GM06990 (cell line): ENCODE results near the gene SIRT7.

Source experiments
- DNase-seq: peaks from one replicate; pipeline ENCODE4 v3.0.0-alpha.2; 2011; ENCODE audit not compliant: insufficient read length; ENCODE audit errors: extremely low read depth
- H3K27me3 ChIP-seq: replicated peaks from 2 replicates; pipeline ENCODE4 v1.6.0; 2011; ENCODE audit warnings: low read length; ENCODE audit not compliant: control insufficient read depth, insufficient read depth
- H3K36me3 ChIP-seq: 2 replicates; pipeline ENCODE4 v1.5.1; 2011; ENCODE audit warnings: low read length; ENCODE audit not compliant: control insufficient read depth, insufficient read depth
- H3K4me3 ChIP-seq: replicated peaks from 2 replicates; pipeline ENCODE4 v1.5.1; 2011; ENCODE audit warnings: low read depth, mild to moderate bottlenecking, control low read depth, low read length
- CTCF ChIP-seq: IDR thresholded peaks from 2 replicates; pipeline ENCODE4 v1.5.1; 2011; ENCODE audit warnings: low read length, control low read depth, mild to moderate bottlenecking, inconsistent platforms; ENCODE audit not compliant: insufficient read depth, poor library complexity, severe bottlenecking

Gene SIRT7

GRCh38 chr17:81899514-81900166, 18.3 kb downstream of the SIRT7 start:
- TF ChIP-seq CTCF: no peak
- H3K36me3 ChIP-seq: peaks cover 11% of the 10 kb centered on the region

GRCh38 chr17:81898885-81899284, 19.1 kb downstream of the SIRT7 start:
- Histone ChIP-seq H3K27me3 (no peaks in the 10 kb centered on the region), H3K4me3 (no peak overlapping the region), H3K36me3 (peaks cover 10% of the 10 kb centered on the region)
- DNase-seq: no peak
- TF ChIP-seq CTCF: no peak

More at GRCh38 chr17:81899514-81900166, 18.3 kb downstream of the SIRT7 start:
- no peak for DNase-seq
- H3K27me3 ChIP-seq: no peaks in the 10 kb centered on the region
- no peak overlapping the region for H3K4me3 ChIP-seq

- no peak for TF ChIP-seq CTCF
- Histone ChIP-seq H3K27me3 (no peaks in the 10 kb centered on the region), H3K4me3 (no peak overlapping the region), H3K36me3 (peaks cover 10% of the 10 kb centered on the region)
- DNase-seq: no peak
These were observed 19.7 kb downstream of the SIRT7 start for GRCh38 chr17:81898029-81898866.

GRCh38 chr17:81895400-81895799, 22.6 kb downstream of the SIRT7 start:
- no peak overlapping the region for H3K4me3 ChIP-seq
- H3K36me3 ChIP-seq: peaks cover 10% of the 10 kb centered on the region
- TF ChIP-seq CTCF: no peak
- no peaks in the 10 kb centered on the region for H3K27me3 ChIP-seq
- DNase-seq: no peak

GRCh38 chr17:81891303-81891552, 26.7 kb downstream of the SIRT7 start:
- Histone ChIP-seq H3K4me3 (peak overlapping the region; percentile 96), H3K27me3 (no peaks in the 10 kb centered on the region), H3K36me3 (peaks cover 31% of the 10 kb centered on the region)
- no peak for TF ChIP-seq CTCF
- DNase-seq: no peak
